GM23338 (cell line): ENCODE results near the gene PID1. TPM values are rescaled to one million over a fixed set of nuclear protein-coding genes. Genes with fewer than 3 reads are reported as not detected.

Experiments
- ATAC-seq: fragments of 200-7000 bp; cut with Tn5 transposase; 3 replicates; pipeline ENCODE4 v1.9.1; 2020
- DNase-seq: peaks from one replicate; pipeline ENCODE4 v3.0.0-alpha.2; 2015; ENCODE audit warnings: low spot score
- H2AFZ ChIP-seq: fragments of 200-600 bp; sonication (generic); 2 replicates; pipeline ENCODE4 v1.8.0; 2016; ENCODE audit warnings: antibody characterized with exemption, mild to moderate bottlenecking, moderate library complexity
- H3F3A ChIP-seq: fragments of 200-600 bp; sonication (generic); replicated peaks from 2 replicates; pipeline ENCODE4 v1.8.0; 2017; ENCODE audit warnings: antibody characterized with exemption, mixed run types, low read depth
- H3K27ac ChIP-seq: fragments of 200-600 bp; sonication (generic); 2 replicates; pipeline ENCODE4 v1.6.1; 2016; ENCODE audit warnings: low read depth
- H3K27me3 ChIP-seq: fragments of 200-600 bp; sonication (generic); 2 replicates; pipeline ENCODE4 v1.8.0; 2016; ENCODE audit warnings: mild to moderate bottlenecking, mixed run types, moderate library complexity; ENCODE audit not compliant: insufficient read depth
- H3K36me3 ChIP-seq: fragments of 200-600 bp; sonication (generic); 2 replicates; pipeline ENCODE4 v1.8.0; 2016; ENCODE audit warnings: mild to moderate bottlenecking; ENCODE audit not compliant: insufficient read depth
- H3K4me1 ChIP-seq: fragments of 200-600 bp; sonication (generic); 2 replicates; pipeline ENCODE4 v1.8.0; 2016; ENCODE audit warnings: mild to moderate bottlenecking, moderate library complexity; ENCODE audit not compliant: insufficient read depth
- H3K4me2 ChIP-seq: fragments of 200-600 bp; sonication (generic); 2 replicates; pipeline ENCODE4 v1.7.1; 2017; ENCODE audit warnings: mixed run types
- H3K4me3 ChIP-seq: fragments of 200-600 bp; sonication (generic); 2 replicates; pipeline ENCODE4 v1.6.1; 2016; ENCODE audit warnings: mixed run types
- H3K79me2 ChIP-seq: fragments of 200-600 bp; sonication (generic); replicated peaks from 2 replicates; pipeline ENCODE4 v1.8.0; 2017; ENCODE audit warnings: mild to moderate bottlenecking; ENCODE audit not compliant: insufficient read depth
- H3K9me2 ChIP-seq: fragments of 200-600 bp; sonication (generic); 2 replicates; pipeline ENCODE4 v1.8.0; 2017; ENCODE audit not compliant: insufficient read depth
- H4K20me1 ChIP-seq: fragments of 200-600 bp; sonication (generic); replicated peaks from 2 replicates; pipeline ENCODE4 v1.8.0; 2017; ENCODE audit warnings: mild to moderate bottlenecking; ENCODE audit not compliant: insufficient read depth
- H3K27ac Mint-ChIP-seq: 2 replicates; pipeline ENCODE4 v1.8.0; 2020; ENCODE audit warnings: inconsistent platforms, mild to moderate bottlenecking, moderate library complexity, mixed read lengths
- H3K27me3 Mint-ChIP-seq: 3 replicates; pipeline ENCODE4 v1.8.0; 2022; ENCODE audit warnings: low read depth, mild to moderate bottlenecking, moderate library complexity, mixed read lengths, inconsistent platforms; ENCODE audit not compliant: insufficient read depth, poor library complexity
- H3K36me3 Mint-ChIP-seq: 3 replicates; pipeline ENCODE4 v1.8.0; 2021; ENCODE audit warnings: low read depth, mild to moderate bottlenecking, inconsistent platforms, moderate library complexity, mixed read lengths
- H3K4me1 Mint-ChIP-seq: 3 replicates; pipeline ENCODE4 v1.8.0; 2020; ENCODE audit warnings: mild to moderate bottlenecking, inconsistent platforms, mixed read lengths
- H3K4me3 Mint-ChIP-seq: 3 replicates; pipeline ENCODE4 v1.8.0; 2021; ENCODE audit warnings: moderate library complexity, mild to moderate bottlenecking, inconsistent platforms, mixed read lengths
- H3K9me3 Mint-ChIP-seq: 3 replicates; pipeline ENCODE4 v1.8.0; 2020; ENCODE audit warnings: moderate library complexity, mild to moderate bottlenecking, inconsistent platforms, mixed read lengths
- CREB1 ChIP-seq: fragments of 250-450 bp; sonication (Bioruptor Pico); IDR thresholded peaks from 2 replicates; pipeline ENCODE4 v1.5.0; 2020; ENCODE audit warnings: low read depth, mild to moderate bottlenecking, moderate library complexity
- CTCF ChIP-seq, 2 experiments: fragments of 200-600 bp in 1 of 2; sonication (generic) in 1 of 2; conservative IDR thresholded peaks; 2 replicates each; pipeline versions ENCODE4 v1.5.1 to v1.6.1; 2016 to 2017; ENCODE audit warnings: antibody characterized with exemption in 2 of 2, low read depth in 2 of 2, mild to moderate bottlenecking in 2 of 2, moderate library complexity in 1 of 2
- ETS1 ChIP-seq: IDR thresholded peaks from 2 replicates; pipeline ENCODE4 v1.6.1; 2016; ENCODE audit warnings: antibody characterized with exemption
- EZH2 ChIP-seq: fragments of 200-600 bp; sonication (generic); IDR thresholded peaks from one replicate; pipeline ENCODE4 v1.8.0; 2017; ENCODE audit warnings: antibody characterized with exemption, mild to moderate bottlenecking, low read depth; ENCODE audit not compliant: unreplicated experiment
- EZH2phosphoT487 ChIP-seq: fragments of 200-600 bp; sonication (generic); IDR thresholded peaks from one replicate; pipeline ENCODE4 v1.8.1; 2018; ENCODE audit warnings: antibody characterized with exemption; ENCODE audit not compliant: unreplicated experiment
- JUNB ChIP-seq: IDR thresholded peaks from one replicate; pipeline ENCODE4 v1.6.1; 2016; ENCODE audit warnings: antibody characterized with exemption; ENCODE audit not compliant: unreplicated experiment
- NANOG ChIP-seq: IDR thresholded peaks from 2 replicates; pipeline ENCODE4 v1.6.1; 2016; ENCODE audit warnings: antibody characterized with exemption, borderline replicate concordance
- POLR2AphosphoS5 ChIP-seq: IDR thresholded peaks from 2 replicates; pipeline ENCODE4 v1.6.1; 2016; ENCODE audit warnings: antibody characterized with exemption, low read depth
- REST ChIP-seq: IDR thresholded peaks from one replicate; pipeline ENCODE4 v1.6.1; 2018; ENCODE audit warnings: antibody characterized with exemption; ENCODE audit not compliant: unreplicated experiment
- STAT1 ChIP-seq: IDR thresholded peaks from one replicate; pipeline ENCODE4 v1.6.1; 2016; ENCODE audit warnings: antibody characterized with exemption; ENCODE audit not compliant: unreplicated experiment
- ZNF114 ChIP-seq: fragments of 250-450 bp; sonication (Bioruptor Pico); IDR thresholded peaks from 2 replicates; pipeline ENCODE4 v1.5.0; 2020; ENCODE audit warnings: mild to moderate bottlenecking, moderate library complexity
- ZNF331 ChIP-seq: fragments of 250-450 bp; sonication (Bioruptor Pico); IDR thresholded peaks from 2 replicates; pipeline ENCODE4 v1.5.0; 2020; ENCODE audit warnings: low read depth, mild to moderate bottlenecking, moderate library complexity
- ZNF462 ChIP-seq: fragments of 250-450 bp; sonication (Bioruptor Pico); IDR thresholded peaks from 2 replicates; pipeline ENCODE4 v1.5.0; 2020; ENCODE audit warnings: mild to moderate bottlenecking, moderate library complexity
- polyA plus RNA-seq: library from polyadenylated mRNA; unstranded; fragments of >200 nt; fragmentation: Nextera tagmentation; extraction: Ambion mirVana; gene quantifications from 2 replicates; pipeline ENCODE4 v1.2.1, GENCODE V29; 2016
- total RNA-seq: library from RNA; depleted of rRNA; stranded (reverse); fragments of >200 nt; shearing (Covaris generic); gene quantifications from 2 replicates; pipeline ENCODE4 v1.2.3, GENCODE V29; 2014

The PID1 gene
- total and polyA plus RNA-seq, 2 experiments from 2014 or later: 1.7 to 2.4 TPM

- no peaks in the 10 kb centered on the region for H3K79me2 ChIP-seq
- H3K27ac ChIP-seq: no peak overlapping the region
- DNase-seq (no peak), ATAC-seq (no peak)
- H3K27me3 ChIP-seq: no peaks in the 10 kb centered on the region
- no peaks in the 10 kb centered on the region for H3F3A ChIP-seq
- Mint-ChIP-seq H3K4me3 (no peak overlapping the region), H3K27me3 (no peaks in the 10 kb centered on the region), H3K36me3 (no peaks in the 10 kb centered on the region), H3K4me1 (peaks cover 15% of the 10 kb centered on the region), H3K9me3 (no peaks in the 10 kb centered on the region), H3K27ac (no peak overlapping the region)
- TF ChIP-seq ETS1 (no peak), POLR2AphosphoS5 (no peak), JUNB (no peak), CTCF (conservative IDR thresholded peaks at IDR 0.05; ENCODE audit: low read depth in 2 of 2) (no peak), EZH2 (no peak), NANOG (no peak), EZH2phosphoT487 (no peak), ZNF462 (CRISPR knock-in tag) (no peak), CREB1 (CRISPR knock-in tag) (no peak), REST (no peak), ZNF331 (CRISPR knock-in tag) (no peak), ZNF114 (CRISPR knock-in tag) (no peak), STAT1 (no peak)
- H3K9me2 ChIP-seq: peaks cover 4% of the 10 kb centered on the region
- H4K20me1 ChIP-seq: no peaks in the 10 kb centered on the region
- peaks cover 15% of the 10 kb centered on the region for H3K4me1 ChIP-seq
- H3K4me3 ChIP-seq: no peak overlapping the region
- no peak overlapping the region for H2AFZ ChIP-seq
- peak overlapping the region; percentile 13; the same call in 1 of the 2 replicates for H3K4me2 ChIP-seq
- H3K36me3 ChIP-seq: no peaks in the 10 kb centered on the region
These were observed 18.1 kb downstream of the PID1 start for GRCh38 chr2:229252996-229253395.
